HG03025 (cell line): ENCODE data around the gene SMLR1.
A peak's percentile ranks its signal among the peaks of the same experiment; 100 is the strongest.

Source experiments
- ATAC-seq: cut with Tn5 transposase; IDR thresholded peaks from one replicate; pipeline ENCODE4 v1.9.1; 2021; ENCODE audit warnings: mild to moderate bottlenecking, moderate library complexity; ENCODE audit not compliant: unreplicated experiment, low FRiP score

SMLR1 gene

GRCh38 chr6:130848945-130849344 lies 21.7 kb downstream of the SMLR1 start:
- ATAC-seq: no peak

- no peak for ATAC-seq
Measured at GRCh38 chr6:130849594-130849993, 22.4 kb downstream of the SMLR1 start.

- no peak for ATAC-seq
Measured at GRCh38 chr6:130851026-130851425, 23.8 kb downstream of the SMLR1 start.

- ATAC-seq: no peak
Measured at GRCh38 chr6:130852844-130853554, 25.8 kb downstream of the SMLR1 start.

GRCh38 chr6:130853555-130854183 lies 26.5 kb downstream of the SMLR1 start:
- no peak for ATAC-seq

- no peak for ATAC-seq
Measured at GRCh38 chr6:130858054-130858453, 30.8 kb downstream of the SMLR1 start.

GRCh38 chr6:130858498-130859160 lies 31.4 kb downstream of the SMLR1 start:
- no peak for ATAC-seq

GRCh38 chr6:130859161-130859867 lies 32.1 kb downstream of the SMLR1 start:
- ATAC-seq: no peak

GRCh38 chr6:130862370-130862769 lies 35.2 kb downstream of the SMLR1 start:
- no peak for ATAC-seq

- ATAC-seq: no peak
Measured at GRCh38 chr6:130863415-130864230, 36.4 kb downstream of the SMLR1 start.

- ATAC-seq: no peak
Measured at GRCh38 chr6:130864344-130864743, 37.1 kb downstream of the SMLR1 start.

- no peak for ATAC-seq
Measured at GRCh38 chr6:130865793-130866192, 38.6 kb downstream of the SMLR1 start.

GRCh38 chr6:130869681-130870080 lies 42.5 kb downstream of the SMLR1 start:
- no peak for ATAC-seq

GRCh38 chr6:130870179-130870880 lies 43.1 kb downstream of the SMLR1 start:
- ATAC-seq: no peak

- peak; percentile 75 for ATAC-seq
Measured at GRCh38 chr6:130872250-130873095, 45.3 kb downstream of the SMLR1 start.

- no peak for ATAC-seq
Measured at GRCh38 chr6:130873746-130874145, 46.5 kb downstream of the SMLR1 start.

GRCh38 chr6:130879826-130880225 lies 52.6 kb downstream of the SMLR1 start:
- no peak for ATAC-seq

- ATAC-seq: no peak
Measured at GRCh38 chr6:130882370-130882769, 55.2 kb downstream of the SMLR1 start.
